ENCODE results near the gene OR5B12.

- TF ChIP-seq CTCF (IDR thresholded peaks at IDR 0.05) = no peak
- TF ChIP-seq POLR2AphosphoS5 (IDR thresholded peaks at IDR 0.05) = no peak
- TF ChIP-seq POLR2A (IDR thresholded peaks at IDR 0.05) = no peak
- TF ChIP-seq EP300 (IDR thresholded peaks at IDR 0.05; ENCODE audit: low read depth) = no peak
Observed at GRCh38 chr11:58392746-58393145, 49.3 kb downstream of the OR5B12 start.
